HFFc6 (cell line): Measurements from ENCODE around the gene TMEM256. TPM values are rescaled to one million over a fixed set of nuclear protein-coding genes. Genes with fewer than 3 reads are reported as not detected.

ENCODE experiments used
- DNase-seq: peaks from one replicate; pipeline ENCODE4 v3.0.0-alpha.2; 2018
- H3K27ac Mint-ChIP-seq: 2 replicates; pipeline ENCODE4 v1.8.0; 2020; ENCODE audit warnings: mild to moderate bottlenecking, mixed read lengths
- H3K27me3 Mint-ChIP-seq: 2 replicates; pipeline ENCODE4 v1.8.0; 2021; ENCODE audit warnings: mild to moderate bottlenecking, moderate library complexity, mixed read lengths; ENCODE audit not compliant: insufficient read depth
- H3K36me3 Mint-ChIP-seq: 2 replicates; pipeline ENCODE4 v1.8.0; 2021; ENCODE audit warnings: low read depth, mixed read lengths
- H3K4me1 Mint-ChIP-seq: 2 replicates; pipeline ENCODE4 v1.8.0; 2020; ENCODE audit warnings: low read depth, mixed read lengths
- H3K4me3 Mint-ChIP-seq: 2 replicates; pipeline ENCODE4 v1.8.0; 2020; ENCODE audit warnings: mild to moderate bottlenecking, moderate library complexity, mixed read lengths
- H3K9me3 Mint-ChIP-seq: 2 replicates; pipeline ENCODE4 v1.8.0; 2020; ENCODE audit warnings: mild to moderate bottlenecking, mixed read lengths
- long read RNA-seq: library from polyadenylated mRNA; unstranded; transcript quantifications from one replicate; pipeline ENCODE4 v2.0.0, GENCODE V29; 2019
- total RNA-seq, 6 experiments: library from RNA; stranded (reverse); fragmentation: NEBNext Ultra II Directional; extraction: Animal tissue kit (Norgen Biotek cat#: 25700); gene quantifications; 2 replicates in 1 of 6; 3 replicates in 5 of 6; pipeline ENCODE4 v1.2.3, GENCODE V29; 2021
- TF ChIP-seq, protein P1 (sequence below): fragments of 200-600 bp; sonication (generic); IDR thresholded peaks from 2 replicates; pipeline ENCODE4 v1.5.0; 2021; ENCODE audit warnings: antibody characterized with exemption, mild to moderate bottlenecking

Gene TMEM256
- 10 to 100 TPM; 52.2 to 79.1 (median 72.3) TPM for total RNA-seq
- long read RNA-seq, transcript TMEM256-201 (4 exons, 486 nt), result major isoform, 56 of 62 reads
- long read RNA-seq, partial matches to known transcripts, result 2 of 62 reads
- long read RNA-seq, other reads (novel, unspliced or antisense), result 3 of 62 reads

DNA sequence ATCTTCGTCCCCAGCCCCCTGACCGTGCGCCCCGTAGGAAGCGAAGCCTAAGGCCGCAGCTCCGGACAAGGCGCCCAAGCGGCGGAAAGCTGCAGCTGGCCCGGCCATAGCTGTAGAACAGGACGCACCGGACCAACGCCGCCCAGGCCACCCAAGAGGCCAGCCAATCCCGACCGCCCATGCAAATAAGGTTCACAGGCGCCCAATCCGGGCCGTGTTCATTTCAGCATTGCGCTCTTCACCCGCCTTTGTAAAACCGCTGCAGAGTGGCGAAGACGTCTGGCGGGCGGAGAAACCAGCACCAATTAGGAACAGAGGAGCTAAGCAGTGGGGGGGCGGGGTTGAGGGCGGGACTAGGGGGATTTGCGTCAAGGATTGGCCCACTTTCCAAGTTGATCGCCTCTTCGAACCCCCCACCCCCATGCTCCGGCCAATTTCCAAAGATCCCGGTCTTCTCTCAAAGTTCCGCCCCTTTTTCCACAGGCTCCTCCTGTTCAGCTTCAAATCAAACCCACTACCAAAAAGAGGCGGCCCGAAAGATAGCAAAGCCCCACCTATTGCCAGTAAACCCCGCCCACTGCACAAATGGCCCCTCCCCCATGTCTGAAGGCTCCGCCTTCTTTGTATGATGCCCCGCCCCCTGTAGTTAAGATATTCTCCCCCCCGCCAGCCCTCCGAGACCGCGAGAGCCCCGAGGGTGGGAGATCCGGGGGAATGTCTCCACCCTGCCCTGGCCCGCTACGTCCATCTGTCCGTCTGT lies at the start of gene TMEM256:
Gene TMEM256, minus strand, starts transcription at position 121 of the 760 bp plus-strand sequence. Its CDS starts 13 bp downstream, at position 108.
- peak within 1 kb of the TSS; percentile 92 for H3K4me3 Mint-ChIP-seq
- no peaks in the 10 kb centered on the region for H3K27me3 Mint-ChIP-seq
- DNase-seq, result peak; percentile 99
- peaks cover 18% of the 10 kb centered on the region for H3K36me3 Mint-ChIP-seq
- peaks cover 33% of the 10 kb centered on the region for H3K4me1 Mint-ChIP-seq
- no peaks in the 10 kb centered on the region for H3K9me3 Mint-ChIP-seq
- TF ChIP-seq, protein P1, sequence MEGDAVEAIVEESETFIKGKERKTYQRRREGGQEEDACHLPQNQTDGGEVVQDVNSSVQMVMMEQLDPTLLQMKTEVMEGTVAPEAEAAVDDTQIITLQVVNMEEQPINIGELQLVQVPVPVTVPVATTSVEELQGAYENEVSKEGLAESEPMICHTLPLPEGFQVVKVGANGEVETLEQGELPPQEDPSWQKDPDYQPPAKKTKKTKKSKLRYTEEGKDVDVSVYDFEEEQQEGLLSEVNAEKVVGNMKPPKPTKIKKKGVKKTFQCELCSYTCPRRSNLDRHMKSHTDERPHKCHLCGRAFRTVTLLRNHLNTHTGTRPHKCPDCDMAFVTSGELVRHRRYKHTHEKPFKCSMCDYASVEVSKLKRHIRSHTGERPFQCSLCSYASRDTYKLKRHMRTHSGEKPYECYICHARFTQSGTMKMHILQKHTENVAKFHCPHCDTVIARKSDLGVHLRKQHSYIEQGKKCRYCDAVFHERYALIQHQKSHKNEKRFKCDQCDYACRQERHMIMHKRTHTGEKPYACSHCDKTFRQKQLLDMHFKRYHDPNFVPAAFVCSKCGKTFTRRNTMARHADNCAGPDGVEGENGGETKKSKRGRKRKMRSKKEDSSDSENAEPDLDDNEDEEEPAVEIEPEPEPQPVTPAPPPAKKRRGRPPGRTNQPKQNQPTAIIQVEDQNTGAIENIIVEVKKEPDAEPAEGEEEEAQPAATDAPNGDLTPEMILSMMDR, result no peak; the same call in 1 of the 2 replicates
- peak within 1 kb of the TSS; percentile 87 for H3K27ac Mint-ChIP-seq

DNA sequence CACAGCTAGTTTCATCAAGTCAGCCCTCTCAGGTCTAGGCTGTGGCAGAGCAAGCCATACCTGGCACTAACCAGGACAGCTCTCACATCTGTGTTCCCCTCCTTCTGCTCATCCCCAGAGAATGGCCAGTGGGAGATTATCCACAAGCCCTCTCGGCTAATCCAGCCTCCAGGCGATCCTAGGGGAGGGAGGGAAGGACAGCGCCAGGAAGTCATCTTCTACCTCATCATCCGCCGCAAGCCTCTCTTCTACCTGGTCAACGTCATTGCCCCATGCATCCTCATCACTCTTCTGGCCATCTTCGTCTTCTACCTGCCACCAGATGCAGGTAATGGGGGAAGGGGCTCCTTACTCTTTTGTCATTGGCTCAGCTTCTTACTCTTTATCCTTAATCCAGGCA lies 44.6 kb upstream of the TMEM256 start:
- TF ChIP-seq, protein P1, result no peak

DNA sequence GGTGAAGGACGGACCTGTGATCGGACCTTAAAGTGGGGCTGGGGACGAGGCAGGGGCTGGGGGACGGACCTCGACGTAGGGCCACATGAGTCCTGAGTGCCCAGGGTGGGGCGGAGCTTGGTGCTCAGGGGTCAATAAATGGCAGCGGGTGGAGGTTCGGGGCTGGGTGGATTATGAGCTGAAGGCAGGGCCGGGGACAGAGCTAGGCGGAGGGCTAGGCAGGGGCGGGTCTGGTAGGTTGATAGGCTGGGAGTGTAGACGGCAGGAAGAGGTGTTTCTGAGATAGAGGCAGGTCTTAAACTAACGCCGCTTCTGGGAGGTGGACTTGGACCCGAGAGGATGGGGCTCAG lies 41.7 kb upstream of the TMEM256 start:
- Mint-ChIP-seq H3K9me3 (no peaks in the 10 kb centered on the region; the same call in 1 of the 2 replicates), H3K27me3 (peaks cover 22% of the 10 kb centered on the region), H3K36me3 (no peaks in the 10 kb centered on the region), H3K4me1 (peaks cover 31% of the 10 kb centered on the region), H3K4me3 (peak overlapping the region; percentile 50), H3K27ac (no peak overlapping the region)
- TF ChIP-seq, protein P1, result no peak
- no peak for DNase-seq

More for the DNA sequence above, 44.6 kb upstream of the TMEM256 start:
- Mint-ChIP-seq H3K27me3 (peaks cover 22% of the 10 kb centered on the region), H3K9me3 (no peaks in the 10 kb centered on the region; the same call in 1 of the 2 replicates), H3K4me3 (no peak overlapping the region), H3K36me3 (no peaks in the 10 kb centered on the region), H3K4me1 (peaks cover 33% of the 10 kb centered on the region), H3K27ac (no peak overlapping the region)
- DNase-seq, result no peak

DNA sequence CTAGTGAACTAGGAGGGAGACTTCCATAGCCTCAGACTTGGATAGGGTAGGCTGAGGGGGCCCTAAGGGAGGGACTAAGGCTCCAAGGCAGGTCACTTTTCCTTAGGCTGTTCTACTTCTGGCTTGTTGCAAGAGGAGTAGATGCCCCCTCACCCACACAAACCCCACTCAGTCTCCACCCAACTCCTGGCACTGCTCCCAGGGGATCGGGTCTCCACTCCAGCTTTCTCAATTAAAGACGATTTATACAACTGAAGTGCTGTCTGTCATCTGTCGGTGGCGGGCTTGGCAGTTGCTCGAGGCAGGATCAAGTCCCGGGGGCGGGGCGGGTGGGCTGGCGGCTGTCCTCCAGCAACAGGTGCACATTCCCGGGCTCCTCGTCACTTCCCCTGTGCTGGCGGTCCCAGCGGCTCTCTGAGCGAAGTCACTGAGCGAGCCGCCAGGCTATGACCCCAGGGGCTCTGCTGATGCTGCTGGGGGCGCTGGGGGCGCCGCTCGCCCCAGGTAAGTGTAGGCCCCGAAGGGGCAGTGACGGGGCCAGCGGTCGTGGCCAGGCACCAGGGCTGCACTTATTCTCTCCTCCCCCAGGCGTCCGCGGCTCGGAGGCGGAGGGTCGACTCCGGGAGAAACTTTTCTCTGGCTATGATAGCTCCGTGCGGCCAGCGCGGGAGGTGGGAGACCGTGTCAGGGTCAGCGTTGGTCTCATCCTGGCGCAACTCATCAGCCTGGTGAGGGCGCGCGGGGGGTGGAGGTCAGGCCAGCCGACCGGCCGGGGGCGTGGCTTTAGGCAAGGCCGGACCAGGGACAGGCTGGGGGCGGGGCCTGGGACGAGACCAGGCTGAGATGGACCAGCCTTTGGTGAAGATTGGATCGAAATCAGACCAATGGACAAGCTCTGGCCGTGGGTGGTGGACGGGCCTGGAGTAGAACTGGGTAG lies 41.1 kb upstream of the TMEM256 start, which contains the start of gene CHRNB1:
Gene CHRNB1, plus strand, starts transcription at position 380 of the 937 bp plus-strand sequence. Its CDS starts 67 bp downstream, at position 447.
- H3K27ac Mint-ChIP-seq, result no peak within 1 kb of the TSS
- peaks cover 22% of the 10 kb centered on the region for H3K27me3 Mint-ChIP-seq
- no peaks in the 10 kb centered on the region; the same call in 1 of the 2 replicates for H3K9me3 Mint-ChIP-seq
- DNase-seq, result no peak
- peak within 1 kb of the TSS; percentile 50 for H3K4me3 Mint-ChIP-seq
- TF ChIP-seq, protein P1, result no peak
- H3K36me3 Mint-ChIP-seq, result no peaks in the 10 kb centered on the region
- H3K4me1 Mint-ChIP-seq, result peaks cover 32% of the 10 kb centered on the region
